Liver (tissue), 3 donors: ENCODE results near the gene PCDH7.

Experiments used
- FOXA1 ChIP-seq: IDR thresholded peaks from 2 replicates; pipeline ENCODE4 v1.6.1; 2016; ENCODE audit warnings: antibody characterized with exemption
- GABPA ChIP-seq, 2 donors: IDR thresholded peaks in 1 of 2; conservative IDR thresholded peaks in 1 of 2; 2 replicates each; pipeline ENCODE4 v1.6.1; 2016; ENCODE audit warnings: antibody characterized with exemption in 2 of 2, mild to moderate bottlenecking in 1 of 2, moderate library complexity in 1 of 2
- HNF4G ChIP-seq: IDR thresholded peaks from 2 replicates; pipeline ENCODE4 v1.6.1; 2016; ENCODE audit warnings: antibody characterized with exemption
- NR2F2 ChIP-seq: IDR thresholded peaks from 2 replicates; pipeline ENCODE4 v1.6.1; 2016; ENCODE audit warnings: antibody characterized with exemption
- RAD21 ChIP-seq, 2 donors: IDR thresholded peaks; 2 replicates each; pipeline ENCODE4 v1.6.1; 2016; ENCODE audit warnings: antibody characterized with exemption in 2 of 2, mild to moderate bottlenecking in 2 of 2
- RXRA ChIP-seq, 2 donors: IDR thresholded peaks; 2 replicates each; pipeline ENCODE4 v1.6.1; 2017 to 2018; ENCODE audit warnings: antibody characterized with exemption in 2 of 2, mild to moderate bottlenecking in 1 of 2
- TAF1 ChIP-seq: conservative IDR thresholded peaks from 2 replicates; pipeline ENCODE4 v1.6.1; 2016; ENCODE audit warnings: antibody characterized with exemption, mild to moderate bottlenecking
- YY1 ChIP-seq: IDR thresholded peaks from 2 replicates; pipeline ENCODE4 v1.6.1; 2016; ENCODE audit warnings: antibody characterized with exemption, mild to moderate bottlenecking
- TF ChIP-seq, protein P1 (sequence below): fragments of 150-350 bp; IDR thresholded peaks from 2 replicates; pipeline ENCODE4 v1.5.1; 2017; ENCODE audit warnings: improper control_type of control experiment, low read depth, low read length; ENCODE audit not compliant: missing input control
- TF ChIP-seq, protein P2 (sequence below): IDR thresholded peaks from 2 replicates; pipeline ENCODE4 v1.6.1; 2016; ENCODE audit warnings: antibody characterized with exemption
- TF ChIP-seq, protein P3 (sequence below): IDR thresholded peaks from 2 replicates; pipeline ENCODE4 v1.6.1; 2016; ENCODE audit warnings: antibody characterized with exemption, mild to moderate bottlenecking
- TF ChIP-seq, protein P4 (sequence below): IDR thresholded peaks from 2 replicates; pipeline ENCODE4 v1.6.1; 2016; ENCODE audit warnings: antibody characterized with exemption
- donor health status: healthy.
- donor health status: healthy.

DNA sequence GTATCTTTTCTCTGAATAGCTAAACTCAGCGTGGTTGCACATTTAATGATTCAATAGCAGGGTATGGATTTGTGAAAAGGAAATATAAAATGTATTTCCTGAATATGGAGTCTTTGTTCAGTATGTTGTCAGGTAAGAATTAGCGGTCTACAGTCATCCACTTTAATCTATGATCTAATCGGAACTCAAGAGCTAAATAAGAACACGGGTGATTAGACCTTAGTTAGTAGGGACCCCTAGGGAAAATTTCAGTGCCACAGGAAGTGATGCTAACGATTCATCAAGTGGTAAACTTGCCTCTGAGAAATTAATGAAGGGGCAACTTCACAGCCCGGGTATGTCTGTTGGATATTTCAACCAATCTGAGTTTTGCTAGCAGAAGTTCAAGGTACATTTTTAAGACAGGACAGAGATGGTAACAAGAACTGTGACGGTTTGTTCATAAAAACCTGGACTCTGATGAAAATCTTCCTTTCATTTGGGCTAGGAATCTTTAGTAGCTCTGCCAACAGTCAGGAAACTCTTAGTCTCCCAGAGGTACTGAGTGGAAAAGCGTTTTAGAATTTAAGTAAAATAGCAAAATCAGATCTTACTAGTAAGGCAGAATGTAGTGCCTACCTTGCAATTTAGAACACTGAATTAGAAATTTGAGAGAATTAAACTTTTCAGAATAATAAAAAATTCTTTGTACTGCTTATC lies 47.1 kb downstream of the PCDH7 start:
- TF ChIP-seq, protein P1, sequence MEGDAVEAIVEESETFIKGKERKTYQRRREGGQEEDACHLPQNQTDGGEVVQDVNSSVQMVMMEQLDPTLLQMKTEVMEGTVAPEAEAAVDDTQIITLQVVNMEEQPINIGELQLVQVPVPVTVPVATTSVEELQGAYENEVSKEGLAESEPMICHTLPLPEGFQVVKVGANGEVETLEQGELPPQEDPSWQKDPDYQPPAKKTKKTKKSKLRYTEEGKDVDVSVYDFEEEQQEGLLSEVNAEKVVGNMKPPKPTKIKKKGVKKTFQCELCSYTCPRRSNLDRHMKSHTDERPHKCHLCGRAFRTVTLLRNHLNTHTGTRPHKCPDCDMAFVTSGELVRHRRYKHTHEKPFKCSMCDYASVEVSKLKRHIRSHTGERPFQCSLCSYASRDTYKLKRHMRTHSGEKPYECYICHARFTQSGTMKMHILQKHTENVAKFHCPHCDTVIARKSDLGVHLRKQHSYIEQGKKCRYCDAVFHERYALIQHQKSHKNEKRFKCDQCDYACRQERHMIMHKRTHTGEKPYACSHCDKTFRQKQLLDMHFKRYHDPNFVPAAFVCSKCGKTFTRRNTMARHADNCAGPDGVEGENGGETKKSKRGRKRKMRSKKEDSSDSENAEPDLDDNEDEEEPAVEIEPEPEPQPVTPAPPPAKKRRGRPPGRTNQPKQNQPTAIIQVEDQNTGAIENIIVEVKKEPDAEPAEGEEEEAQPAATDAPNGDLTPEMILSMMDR, result no peak
- TF ChIP-seq TAF1 (no peak), YY1 (no peak), RAD21 (IDR thresholded peaks at IDR 0.05) (no peak), FOXA1 (no peak), NR2F2 (no peak), RXRA (IDR thresholded peaks at IDR 0.05) (no peak), GABPA (IDR thresholded peaks at IDR 0.05 in 1 of 2, conservative IDR thresholded peaks at IDR 0.05 in 1 of 2) (no peak), HNF4G (no peak)
- TF ChIP-seq, protein P2, sequence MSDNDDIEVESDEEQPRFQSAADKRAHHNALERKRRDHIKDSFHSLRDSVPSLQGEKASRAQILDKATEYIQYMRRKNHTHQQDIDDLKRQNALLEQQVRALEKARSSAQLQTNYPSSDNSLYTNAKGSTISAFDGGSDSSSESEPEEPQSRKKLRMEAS, result no peak
- TF ChIP-seq, protein P3, sequence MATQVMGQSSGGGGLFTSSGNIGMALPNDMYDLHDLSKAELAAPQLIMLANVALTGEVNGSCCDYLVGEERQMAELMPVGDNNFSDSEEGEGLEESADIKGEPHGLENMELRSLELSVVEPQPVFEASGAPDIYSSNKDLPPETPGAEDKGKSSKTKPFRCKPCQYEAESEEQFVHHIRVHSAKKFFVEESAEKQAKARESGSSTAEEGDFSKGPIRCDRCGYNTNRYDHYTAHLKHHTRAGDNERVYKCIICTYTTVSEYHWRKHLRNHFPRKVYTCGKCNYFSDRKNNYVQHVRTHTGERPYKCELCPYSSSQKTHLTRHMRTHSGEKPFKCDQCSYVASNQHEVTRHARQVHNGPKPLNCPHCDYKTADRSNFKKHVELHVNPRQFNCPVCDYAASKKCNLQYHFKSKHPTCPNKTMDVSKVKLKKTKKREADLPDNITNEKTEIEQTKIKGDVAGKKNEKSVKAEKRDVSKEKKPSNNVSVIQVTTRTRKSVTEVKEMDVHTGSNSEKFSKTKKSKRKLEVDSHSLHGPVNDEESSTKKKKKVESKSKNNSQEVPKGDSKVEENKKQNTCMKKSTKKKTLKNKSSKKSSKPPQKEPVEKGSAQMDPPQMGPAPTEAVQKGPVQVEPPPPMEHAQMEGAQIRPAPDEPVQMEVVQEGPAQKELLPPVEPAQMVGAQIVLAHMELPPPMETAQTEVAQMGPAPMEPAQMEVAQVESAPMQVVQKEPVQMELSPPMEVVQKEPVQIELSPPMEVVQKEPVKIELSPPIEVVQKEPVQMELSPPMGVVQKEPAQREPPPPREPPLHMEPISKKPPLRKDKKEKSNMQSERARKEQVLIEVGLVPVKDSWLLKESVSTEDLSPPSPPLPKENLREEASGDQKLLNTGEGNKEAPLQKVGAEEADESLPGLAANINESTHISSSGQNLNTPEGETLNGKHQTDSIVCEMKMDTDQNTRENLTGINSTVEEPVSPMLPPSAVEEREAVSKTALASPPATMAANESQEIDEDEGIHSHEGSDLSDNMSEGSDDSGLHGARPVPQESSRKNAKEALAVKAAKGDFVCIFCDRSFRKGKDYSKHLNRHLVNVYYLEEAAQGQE, result no peak
- TF ChIP-seq, protein P4, sequence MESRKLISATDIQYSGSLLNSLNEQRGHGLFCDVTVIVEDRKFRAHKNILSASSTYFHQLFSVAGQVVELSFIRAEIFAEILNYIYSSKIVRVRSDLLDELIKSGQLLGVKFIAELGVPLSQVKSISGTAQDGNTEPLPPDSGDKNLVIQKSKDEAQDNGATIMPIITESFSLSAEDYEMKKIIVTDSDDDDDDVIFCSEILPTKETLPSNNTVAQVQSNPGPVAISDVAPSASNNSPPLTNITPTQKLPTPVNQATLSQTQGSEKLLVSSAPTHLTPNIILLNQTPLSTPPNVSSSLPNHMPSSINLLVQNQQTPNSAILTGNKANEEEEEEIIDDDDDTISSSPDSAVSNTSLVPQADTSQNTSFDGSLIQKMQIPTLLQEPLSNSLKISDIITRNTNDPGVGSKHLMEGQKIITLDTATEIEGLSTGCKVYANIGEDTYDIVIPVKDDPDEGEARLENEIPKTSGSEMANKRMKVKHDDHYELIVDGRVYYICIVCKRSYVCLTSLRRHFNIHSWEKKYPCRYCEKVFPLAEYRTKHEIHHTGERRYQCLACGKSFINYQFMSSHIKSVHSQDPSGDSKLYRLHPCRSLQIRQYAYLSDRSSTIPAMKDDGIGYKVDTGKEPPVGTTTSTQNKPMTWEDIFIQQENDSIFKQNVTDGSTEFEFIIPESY, result no peak
